Measurements from ENCODE around the gene MS4A13. TPM values are rescaled to one million over a fixed set of nuclear protein-coding genes. Genes with fewer than 3 reads are reported as not detected.
"Not testable (repeated sequence)": the region's sequence is repeated elsewhere in the genome, so short reads cannot be mapped to it uniquely, and the experiment has no call there.

The MS4A13 gene
- total RNA-seq, 1 experiment from 2014 or later: not detected

DNA sequence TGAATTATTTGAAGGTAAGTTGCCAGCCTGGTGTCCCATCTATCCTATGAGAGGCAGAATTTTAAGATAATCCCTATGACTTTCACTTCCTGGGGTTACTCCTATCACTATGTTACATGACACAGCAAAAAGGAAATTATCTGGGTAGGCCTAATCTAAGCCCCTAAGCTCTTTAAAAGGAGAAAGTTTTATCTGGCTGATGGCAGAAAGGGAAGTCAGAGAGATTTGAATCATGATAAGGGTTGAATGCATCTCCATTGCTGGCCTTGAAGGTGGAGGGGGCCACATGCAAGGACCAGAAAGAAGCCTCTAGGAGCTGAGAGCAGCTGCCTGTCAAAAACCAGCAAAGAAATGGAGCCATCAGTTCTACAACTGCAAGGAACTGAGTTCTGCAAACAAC lies 23.4 kb downstream of the MS4A13 start:
- H3K4me3 Mint-ChIP-seq; H3K4me1 Mint-ChIP-seq; H3T11ph ChIP-seq (ENCODE audit: low read length); H3K9me3 Mint-ChIP-seq; H3K4me1 ChIP-seq (ENCODE audit: insufficient read depth, low read length); H3K23me2 ChIP-seq (ENCODE audit: insufficient read length, low read depth, low read length, poor library complexity, severe bottlenecking); H2BK12ac ChIP-seq (ENCODE audit: insufficient read length, low read depth, low read length); H2BK120ac ChIP-seq (ENCODE audit: low read depth, low read length, poor library complexity, severe bottlenecking); H3K79me1 ChIP-seq (ENCODE audit: insufficient read depth, low read depth, low read length, poor library complexity, severe bottlenecking); H4K8ac ChIP-seq (replicated peaks; ENCODE audit: insufficient read length, low read depth, low read length); H2BK5ac ChIP-seq (ENCODE audit: insufficient read length, low read length); H3K36me3 Mint-ChIP-seq (ENCODE audit: insufficient read depth in 1 of 3, low read depth in 3 of 3); H3K9me3 ChIP-seq (ENCODE audit: control insufficient read depth, low read depth, low read length); H4K91ac ChIP-seq (ENCODE audit: insufficient read length, low read depth, low read length); DNase-seq; H4K5ac ChIP-seq (ENCODE audit: insufficient read length, low read depth, low read length); H3K9ac ChIP-seq (ENCODE audit: extremely low read depth, insufficient read length, low read length); H3K79me2 ChIP-seq (ENCODE audit: insufficient read depth, low read length); H3K14ac ChIP-seq (ENCODE audit: insufficient read depth, low read length); H3K4ac ChIP-seq (ENCODE audit: low read depth, low read length); H2AK5ac ChIP-seq (ENCODE audit: insufficient read length, low read length); H3K18ac ChIP-seq (ENCODE audit: insufficient read length, low read depth, low read length); H3K56ac ChIP-seq (ENCODE audit: insufficient read length, low read depth, low read length); H4K20me1 ChIP-seq (ENCODE audit: control insufficient read depth, insufficient read depth, insufficient read length); H2BK20ac ChIP-seq (ENCODE audit: low read depth, low read length, poor library complexity, severe bottlenecking); H3K27me3 ChIP-seq (ENCODE audit: insufficient read depth, low read length); H2AFZ ChIP-seq (ENCODE audit: low read length); H2BK15ac ChIP-seq (ENCODE audit: low read depth, low read length); H3K23ac ChIP-seq (ENCODE audit: insufficient read length, low read depth, low read length); H3K4me2 ChIP-seq (ENCODE audit: insufficient read depth, insufficient read length, low read length); H3K27ac ChIP-seq (ENCODE audit: insufficient read length, low read depth, low read length); H3K27me3 Mint-ChIP-seq (ENCODE audit: low read depth); H3K27ac Mint-ChIP-seq: not testable (repeated sequence)
